Type B pancreatic cell (in vitro differentiated cells): Measurements from ENCODE around the gene KREMEN1. TPM values are rescaled to one million over a fixed set of nuclear protein-coding genes. Genes with fewer than 3 reads are reported as not detected.

ENCODE experiments used
- DNase-seq: peaks from one replicate; pipeline ENCODE4 v3.0.0; 2021; ENCODE audit warnings: mixed read lengths; ENCODE audit not compliant: unreplicated experiment; ENCODE audit errors: extremely low spot score
- H3K27ac Mint-ChIP-seq: 2 replicates; pipeline ENCODE4 v1.8.0; 2021; ENCODE audit warnings: mild to moderate bottlenecking, mixed read lengths
- H3K27me3 Mint-ChIP-seq: 2 replicates; pipeline ENCODE4 v1.8.0; 2021; ENCODE audit warnings: mixed read lengths
- H3K36me3 Mint-ChIP-seq: 2 replicates; pipeline ENCODE4 v1.8.0; 2021; ENCODE audit warnings: mixed read lengths
- H3K4me1 Mint-ChIP-seq: one replicate; pipeline ENCODE4 v1.8.0; 2021; ENCODE audit warnings: mixed read lengths; ENCODE audit not compliant: unreplicated experiment
- H3K4me3 Mint-ChIP-seq: 2 replicates; pipeline ENCODE4 v1.8.0; 2021; ENCODE audit warnings: mild to moderate bottlenecking, mixed read lengths
- H3K9me3 Mint-ChIP-seq: 2 replicates; pipeline ENCODE4 v1.8.0; 2021; ENCODE audit warnings: mixed read lengths
- CTCF ChIP-seq: fragments of 200-600 bp; sonication (generic); conservative IDR thresholded peaks from 2 replicates; pipeline ENCODE4 v1.5.0; 2021; ENCODE audit warnings: antibody characterized with exemption, mild to moderate bottlenecking
- total RNA-seq: library from RNA; stranded (reverse); gene quantifications from 2 replicates; pipeline ENCODE4 v1.2.1, GENCODE V29; 2021; ENCODE audit warnings: low replicate concordance

Gene KREMEN1
- total RNA-seq, 1 donor from 2014 or later = 26.2 TPM

GRCh38 chr22:29096736-29097669, 24.2 kb downstream of the KREMEN1 start:
- no peak for TF ChIP-seq CTCF
- Mint-ChIP-seq H3K4me3 (peak overlapping the region; percentile 23), H3K27me3 (no peaks in the 10 kb centered on the region), H3K27ac (peak overlapping the region; percentile 44), H3K4me1 (peaks cover 39% of the 10 kb centered on the region), H3K36me3 (peaks cover 10% of the 10 kb centered on the region), H3K9me3 (no peaks in the 10 kb centered on the region)
- DNase-seq = no peak

GRCh38 chr22:29098296-29098695, 25.5 kb downstream of the KREMEN1 start:
- peaks cover 15% of the 10 kb centered on the region for H3K36me3 Mint-ChIP-seq
- TF ChIP-seq CTCF = no peak
- H3K27ac Mint-ChIP-seq = no peak overlapping the region
- H3K9me3 Mint-ChIP-seq = no peaks in the 10 kb centered on the region
- H3K4me1 Mint-ChIP-seq = peaks cover 45% of the 10 kb centered on the region
- DNase-seq = no peak
- H3K27me3 Mint-ChIP-seq = no peaks in the 10 kb centered on the region
- no peak overlapping the region for H3K4me3 Mint-ChIP-seq

GRCh38 chr22:29102300-29102699, 29.5 kb downstream of the KREMEN1 start:
- no peak overlapping the region for H3K27ac Mint-ChIP-seq
- no peak for TF ChIP-seq CTCF
- no peaks in the 10 kb centered on the region for H3K27me3 Mint-ChIP-seq
- no peaks in the 10 kb centered on the region for H3K9me3 Mint-ChIP-seq
- H3K36me3 Mint-ChIP-seq = peaks cover 11% of the 10 kb centered on the region
- no peak for DNase-seq
- H3K4me3 Mint-ChIP-seq = no peak overlapping the region
- H3K4me1 Mint-ChIP-seq = peaks cover 33% of the 10 kb centered on the region

- Mint-ChIP-seq H3K4me3 (no peak overlapping the region), H3K27me3 (no peaks in the 10 kb centered on the region), H3K9me3 (no peaks in the 10 kb centered on the region), H3K4me1 (peaks cover 29% of the 10 kb centered on the region), H3K36me3 (peaks cover 11% of the 10 kb centered on the region), H3K27ac (peak overlapping the region; percentile 39)
- no peak for DNase-seq
- TF ChIP-seq CTCF = no peak
Observed at GRCh38 chr22:29103121-29103520, 30.3 kb downstream of the KREMEN1 start.

- Mint-ChIP-seq H3K27ac (no peak overlapping the region), H3K36me3 (peaks cover 15% of the 10 kb centered on the region), H3K4me1 (peaks cover 39% of the 10 kb centered on the region), H3K27me3 (no peaks in the 10 kb centered on the region), H3K9me3 (no peaks in the 10 kb centered on the region), H3K4me3 (no peak overlapping the region)
- DNase-seq = no peak
- TF ChIP-seq CTCF = no peak
Observed at GRCh38 chr22:29105468-29105867, 32.6 kb downstream of the KREMEN1 start.
